GM21529 (cell line): ENCODE data around the gene HMOX1.

ENCODE experiments used
- ATAC-seq: cut with Tn5 transposase; IDR thresholded peaks from one replicate; pipeline ENCODE4 v1.9.1; 2021; ENCODE audit not compliant: unreplicated experiment

Gene HMOX1

GRCh38 chr22:35380537-35381423, at the start of gene HMOX1:
Gene HMOX1 (plus strand): TSS chr22:35381096. CDS start chr22:35381174, 78 bp downstream.
- ATAC-seq: peak; percentile 54

GRCh38 chr22:35332278-35332677, 48.6 kb upstream of the HMOX1 start:
- ATAC-seq: no peak

- no peak for ATAC-seq
Measured at GRCh38 chr22:35333220-35333619, 47.7 kb upstream of the HMOX1 start.

- no peak for ATAC-seq
Measured at GRCh38 chr22:35334004-35334403, 46.9 kb upstream of the HMOX1 start.

- ATAC-seq: no peak
Measured at GRCh38 chr22:35335468-35335867, 45.4 kb upstream of the HMOX1 start.

GRCh38 chr22:35335936-35336781, 44.7 kb upstream of the HMOX1 start:
- no peak for ATAC-seq

- no peak for ATAC-seq
Measured at GRCh38 chr22:35337932-35338331, 43.0 kb upstream of the HMOX1 start.

GRCh38 chr22:35341090-35341874, 39.6 kb upstream of the HMOX1 start:
- ATAC-seq: no peak

- no peak for ATAC-seq
Measured at GRCh38 chr22:35342390-35342789, 38.5 kb upstream of the HMOX1 start.

- ATAC-seq: no peak
Measured at GRCh38 chr22:35343664-35344550, 37.0 kb upstream of the HMOX1 start.

GRCh38 chr22:35344956-35345690, 35.8 kb upstream of the HMOX1 start:
- ATAC-seq: no peak

GRCh38 chr22:35345808-35346505, 34.9 kb upstream of the HMOX1 start:
- ATAC-seq: no peak

- no peak for ATAC-seq
Measured at GRCh38 chr22:35346596-35347220, 34.2 kb upstream of the HMOX1 start.

- ATAC-seq: no peak
Measured at GRCh38 chr22:35347462-35347861, 33.4 kb upstream of the HMOX1 start.

- ATAC-seq: no peak
Measured at GRCh38 chr22:35348026-35348590, 32.8 kb upstream of the HMOX1 start.

- ATAC-seq: no peak
Measured at GRCh38 chr22:35348703-35349102, 32.2 kb upstream of the HMOX1 start.

GRCh38 chr22:35349368-35349703, 31.6 kb upstream of the HMOX1 start:
- ATAC-seq: no peak
